CD4-positive, alpha-beta T cell treated with Interleukin-6 for 4 hours (primary cell): ENCODE data around the gene TTYH3.
A peak's percentile ranks its signal among the peaks of the same experiment; 100 is the strongest.

Experiments
- DNase-seq: peaks from one replicate; pipeline ENCODE4 v3.0.0-alpha.2; 2020; ENCODE audit warnings: mixed read lengths

TTYH3 gene

GRCh38 chr7:2635810-2636701 lies 4.3 kb downstream of the TTYH3 start:
- no peak for DNase-seq

DNA sequence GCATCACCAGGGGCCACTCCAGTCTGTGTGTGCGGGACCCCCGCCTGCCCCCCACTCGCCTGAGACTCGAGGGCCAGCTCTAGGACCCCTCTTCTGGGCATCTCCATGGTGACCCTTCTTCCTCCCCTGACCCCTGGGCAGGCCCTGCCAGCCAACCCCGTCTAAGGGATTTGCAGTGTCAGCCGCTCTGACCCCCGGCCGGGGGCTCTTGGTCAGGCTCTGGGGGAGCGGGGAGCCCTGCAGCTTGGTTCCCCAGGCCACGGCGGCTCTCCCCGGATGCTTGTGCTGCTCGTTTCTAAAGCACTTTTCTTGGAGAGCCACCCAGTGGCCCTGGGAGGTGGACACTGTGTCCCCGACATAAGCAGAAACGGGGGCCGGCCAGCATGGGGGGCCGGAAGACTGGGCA lies 5.3 kb downstream of the TTYH3 start:
- no peak for DNase-seq

DNA sequence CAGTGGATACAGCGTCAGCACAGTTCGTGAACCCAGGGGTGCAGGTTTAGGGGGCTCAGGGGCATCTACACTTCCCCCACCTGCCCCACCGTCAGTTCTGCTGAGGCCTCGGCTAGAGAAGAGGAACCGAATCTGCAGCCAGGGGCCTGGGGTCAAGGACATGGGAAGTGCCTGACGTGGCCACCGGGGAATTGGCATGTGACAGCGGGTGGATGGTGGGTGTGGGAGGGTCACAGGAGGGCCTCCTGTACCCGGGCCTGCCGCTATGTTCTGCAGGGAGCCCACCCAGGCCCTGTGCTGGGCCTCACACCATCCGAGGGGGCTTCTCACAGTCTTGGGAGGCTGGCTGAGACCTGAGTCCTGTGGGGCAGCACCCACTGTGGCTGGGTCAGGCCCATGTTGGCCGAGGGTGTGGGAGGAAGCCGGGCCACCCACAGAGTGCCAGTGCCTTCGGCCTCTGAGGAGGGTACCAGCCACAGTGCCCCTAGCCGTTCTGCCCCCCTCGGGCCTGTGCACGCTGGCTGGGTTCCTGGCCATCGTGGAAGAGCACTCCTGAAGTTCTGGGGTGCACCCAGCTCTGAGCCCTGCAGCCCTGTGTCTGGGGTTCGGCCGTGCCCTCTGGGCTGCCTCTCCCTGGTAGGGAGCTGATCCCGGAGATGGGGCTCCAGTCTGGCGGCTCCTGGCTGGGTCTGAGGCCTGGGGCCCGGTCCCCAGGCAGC lies 5.9 kb downstream of the TTYH3 start:
- DNase-seq = no peak

DNA sequence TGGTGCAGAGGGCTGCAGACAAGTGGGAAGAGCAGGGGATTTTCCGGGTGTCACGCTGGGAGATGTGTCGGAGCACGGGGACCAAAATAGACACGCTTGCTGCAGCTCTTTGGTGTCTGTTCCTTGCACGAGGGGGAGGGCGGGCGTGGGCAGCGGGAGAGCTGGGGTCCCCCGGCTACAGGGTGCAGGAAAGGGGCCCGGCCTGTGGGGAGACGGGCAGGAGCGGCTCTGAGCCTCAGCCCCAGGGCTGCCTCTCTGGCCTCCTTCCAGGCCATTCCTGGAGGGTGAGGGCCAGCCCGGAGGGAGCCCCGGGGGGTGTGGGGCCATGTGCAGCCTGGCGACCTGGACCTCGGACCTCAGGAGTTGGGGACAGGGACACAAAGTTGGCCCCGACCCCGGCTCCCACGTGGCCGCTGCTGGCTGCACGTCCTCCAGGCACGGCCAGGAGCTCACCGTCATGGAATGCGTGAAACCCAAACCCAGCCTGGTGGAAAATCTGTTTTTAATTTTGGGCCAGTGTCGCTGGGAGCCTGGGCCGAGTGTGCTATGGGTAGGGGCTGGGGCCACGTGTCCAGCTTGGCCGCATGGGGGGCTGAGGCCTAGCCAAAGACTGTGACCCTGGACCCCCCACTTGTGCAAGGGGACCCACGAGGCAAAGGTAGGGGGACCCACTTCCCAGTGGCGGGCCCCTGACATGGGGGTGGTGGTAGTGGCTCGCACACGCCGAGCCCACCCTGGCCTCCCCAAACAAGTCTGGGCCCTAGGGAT lies 6.6 kb downstream of the TTYH3 start:
- DNase-seq = no peak

- DNase-seq = no peak
Observed at GRCh38 chr7:2639181-2639681, 7.4 kb downstream of the TTYH3 start.

- no peak for DNase-seq
Observed at GRCh38 chr7:2639695-2640481, 8.1 kb downstream of the TTYH3 start.

- no peak for DNase-seq
Observed at GRCh38 chr7:2640482-2640830, 8.7 kb downstream of the TTYH3 start.

DNA sequence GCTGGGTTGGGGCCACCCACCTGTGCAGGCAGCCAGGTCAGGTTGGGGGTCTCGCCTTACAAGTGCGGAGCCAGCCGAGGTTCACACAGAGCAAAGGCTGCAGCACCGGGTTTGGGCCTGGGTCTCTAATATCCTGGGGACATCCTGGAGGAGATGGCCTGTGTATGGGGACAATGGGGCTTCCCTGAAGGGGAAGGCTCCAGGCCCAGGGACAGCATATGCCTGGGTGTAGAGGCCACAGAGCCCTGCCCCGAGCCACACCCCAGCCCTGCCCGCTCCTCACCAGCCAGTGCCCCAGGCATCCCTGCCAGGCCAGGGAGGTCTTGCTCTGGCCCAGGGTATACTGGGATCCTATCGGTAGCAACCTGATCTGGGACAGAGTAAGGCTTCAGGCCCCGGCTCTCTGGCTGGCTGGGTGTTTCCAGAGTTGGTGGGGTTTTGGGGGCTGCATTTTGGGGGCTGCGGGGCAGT lies 9.1 kb downstream of the TTYH3 start:
- no peak for DNase-seq

DNA sequence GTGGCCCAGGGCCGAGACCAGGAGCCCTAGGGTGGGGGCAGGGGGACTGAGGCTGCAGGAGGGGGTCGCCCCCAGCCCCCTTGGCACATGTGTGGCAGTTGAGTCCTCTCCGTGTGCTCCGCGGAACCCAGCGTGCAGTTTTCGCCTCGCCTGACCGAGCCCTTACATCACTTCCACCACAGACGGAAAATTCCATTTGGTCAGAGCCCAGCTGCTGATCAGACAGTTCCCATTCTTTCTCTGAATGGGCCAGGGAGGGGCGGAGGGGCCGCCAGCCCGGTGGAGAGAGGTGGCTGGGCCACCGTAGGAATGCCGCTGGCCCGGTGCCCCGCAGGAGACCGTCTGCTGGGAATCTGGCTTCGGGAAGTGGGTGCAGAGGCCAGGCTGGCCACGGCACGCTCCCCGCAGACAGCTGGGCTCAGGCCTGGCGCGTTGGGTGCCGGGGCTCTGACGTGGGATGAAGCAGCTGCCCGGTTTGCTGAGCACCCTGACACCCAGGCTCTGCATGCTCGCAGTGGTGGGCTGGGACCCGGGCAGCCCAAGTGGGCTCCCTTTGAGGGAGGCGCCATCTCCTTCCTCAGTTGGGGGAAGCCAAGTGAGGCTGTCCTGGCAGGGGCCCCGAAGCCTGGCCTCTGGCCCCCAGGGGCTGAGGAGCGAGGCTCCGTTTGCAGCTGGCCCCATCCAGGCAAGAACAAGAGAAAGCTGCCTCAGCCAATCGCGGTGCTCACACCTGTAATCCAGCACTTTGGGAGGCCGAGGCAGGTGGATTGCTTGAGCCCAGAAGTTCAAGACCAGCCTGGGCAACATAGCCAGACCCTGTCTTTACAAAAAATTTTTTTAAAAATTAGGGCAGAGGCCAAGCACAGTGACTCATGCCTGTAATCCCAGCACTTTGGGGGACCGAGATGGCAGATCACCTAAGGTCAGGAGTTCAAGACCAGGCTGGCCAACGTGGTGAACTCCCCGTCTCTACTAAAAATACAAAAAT lies 9.9 kb downstream of the TTYH3 start:
- no peak for DNase-seq

GRCh38 chr7:2643386-2644219 lies 11.8 kb downstream of the TTYH3 start:
- no peak for DNase-seq

GRCh38 chr7:2644220-2644561 lies 12.4 kb downstream of the TTYH3 start:
- DNase-seq = no peak

DNA sequence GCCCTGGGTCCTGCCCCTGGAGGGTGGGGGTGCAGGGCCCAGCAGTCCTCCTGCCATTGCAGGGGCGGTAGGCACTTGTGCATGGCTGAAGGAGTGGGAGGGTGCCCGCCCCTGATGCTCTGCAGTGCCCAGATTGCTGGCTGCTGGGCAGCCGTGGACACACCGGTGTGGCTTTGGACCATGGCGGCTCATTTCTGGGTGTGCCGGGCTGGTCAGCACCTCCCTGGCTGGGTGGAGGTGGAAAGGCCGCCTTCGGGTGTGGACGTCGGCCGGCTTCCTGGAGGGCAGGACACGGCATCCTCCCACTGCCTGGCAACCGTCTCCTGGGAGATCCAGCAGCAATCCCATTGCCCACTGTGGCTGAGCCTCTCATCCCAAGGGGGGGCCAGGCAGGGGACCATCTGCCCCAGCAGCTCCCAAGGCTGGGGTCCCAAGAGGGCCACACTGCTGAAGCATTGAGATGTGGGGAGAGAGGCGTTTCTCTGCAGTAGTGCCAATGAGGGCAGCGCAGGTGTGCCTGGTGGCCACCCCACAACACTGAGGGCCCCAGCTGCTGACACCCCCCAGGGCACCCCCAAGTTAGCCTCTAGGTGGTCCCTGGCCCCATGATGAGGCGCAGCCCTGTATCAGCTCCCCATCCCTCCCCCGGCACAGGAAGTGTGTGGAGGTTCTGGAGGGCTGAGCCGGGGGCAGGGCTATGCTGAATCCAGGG lies 12.9 kb downstream of the TTYH3 start:
- no peak for DNase-seq

DNA sequence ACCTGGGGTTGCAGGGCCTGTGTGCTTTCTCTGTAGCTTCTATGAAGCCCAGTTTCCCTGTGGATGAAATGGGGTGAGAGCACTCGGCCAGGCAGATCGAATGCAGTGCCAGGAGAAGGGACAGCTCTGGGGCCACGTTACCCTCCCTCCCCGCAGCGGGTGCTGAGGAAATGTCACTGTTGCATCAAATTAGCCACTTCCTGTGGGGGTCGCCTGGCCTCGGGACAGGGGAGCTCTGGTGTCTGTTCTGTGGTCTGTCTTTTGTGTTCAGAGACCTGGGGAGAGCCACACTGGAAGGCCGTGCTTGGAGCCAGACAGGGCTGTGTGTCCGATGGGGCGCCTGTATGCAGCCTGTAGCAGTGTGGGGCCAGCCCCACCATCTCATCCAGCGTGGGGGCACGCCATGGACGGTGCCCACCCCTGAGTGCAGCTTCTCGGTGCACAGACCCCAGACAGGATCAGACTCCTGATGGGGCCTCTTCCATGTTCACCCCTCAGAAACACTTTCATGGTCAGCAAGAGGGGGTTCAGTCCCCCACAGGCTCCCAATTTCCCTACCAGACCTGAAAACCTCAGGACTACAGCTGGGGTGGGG lies 13.6 kb downstream of the TTYH3 start:
- DNase-seq = peak; percentile 42

GRCh38 chr7:2646336-2646679 lies 14.5 kb downstream of the TTYH3 start:
- DNase-seq = no peak

- no peak for DNase-seq
Observed at GRCh38 chr7:2646680-2647571, 15.1 kb downstream of the TTYH3 start.

DNA sequence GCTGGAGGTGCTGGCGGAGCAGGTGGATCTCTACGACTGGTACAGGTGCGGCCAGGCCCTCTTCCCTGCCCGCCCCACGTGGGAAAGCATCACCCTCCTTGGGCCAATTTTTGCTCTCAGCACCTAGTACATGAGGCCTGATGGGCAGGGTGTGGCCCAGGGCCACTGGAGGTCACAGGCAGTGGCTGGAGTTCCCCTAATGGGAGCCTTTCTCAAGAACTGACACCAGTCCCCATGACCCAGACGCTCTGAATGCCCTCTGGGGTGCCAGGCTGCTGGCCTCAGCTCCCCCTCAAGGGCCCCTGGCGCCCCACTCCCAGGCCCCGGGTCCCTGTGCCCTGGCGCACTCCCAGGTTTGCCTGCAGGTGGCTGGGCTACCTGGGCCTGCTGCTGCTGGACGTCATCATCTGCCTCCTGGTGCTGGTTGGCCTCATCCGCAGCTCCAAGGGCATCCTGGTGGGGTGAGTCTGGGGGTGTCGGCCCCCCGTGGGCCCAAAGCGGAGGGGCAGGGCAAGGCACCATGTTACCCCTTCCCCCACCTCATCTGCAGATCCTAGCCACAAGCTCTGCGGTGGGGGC lies 15.9 kb downstream of the TTYH3 start:
- DNase-seq = no peak

GRCh38 chr7:2649139-2649838 lies 17.5 kb downstream of the TTYH3 start:
- DNase-seq = no peak
